Fibroblast of lung (primary cell): ENCODE measurements around the gene HSPBAP1. TPM values are rescaled to one million over a fixed set of nuclear protein-coding genes. Genes with fewer than 3 reads are reported as not detected.

Source experiments
- DNase-seq, 2 donors: peaks; one replicate each; pipeline versions ENCODE4 v3.0.0 to v3.0.0-alpha.2; 2010; ENCODE audit warnings: low read depth in 2 of 2
- H2AFZ ChIP-seq: 2 replicates; pipeline ENCODE4 v1.5.1; 2012; ENCODE audit warnings: low read length, control low read depth, inconsistent platforms
- H3K27ac ChIP-seq: 2 replicates; pipeline ENCODE4 v1.5.1; 2011; ENCODE audit warnings: low read length, control low read depth; ENCODE audit not compliant: insufficient read depth
- H3K27me3 ChIP-seq: 2 replicates; pipeline ENCODE4 v1.5.1; 2011; ENCODE audit warnings: mild to moderate bottlenecking, low read length; ENCODE audit not compliant: control insufficient read depth, insufficient read depth
- H3K36me3 ChIP-seq: 2 replicates; pipeline ENCODE4 v1.5.1; 2011; ENCODE audit warnings: low read length; ENCODE audit not compliant: control insufficient read depth, insufficient read depth
- H3K4me1 ChIP-seq: 2 replicates; pipeline ENCODE4 v1.5.1; 2011; ENCODE audit warnings: low read length; ENCODE audit not compliant: control insufficient read depth, insufficient read depth; ENCODE audit errors: extremely low read depth
- H3K4me2 ChIP-seq: 2 replicates; pipeline ENCODE4 v1.5.1; 2011; ENCODE audit warnings: low read length, control low read depth; ENCODE audit not compliant: insufficient read depth; ENCODE audit errors: extremely low read depth
- H3K4me3 ChIP-seq, 4 experiments: fragments of 200-600 bp in 1 of 4; sonication (generic) in 1 of 4; replicated peaks in 1 of 4; 2 replicates each; pipeline ENCODE4 v1.5.1; 2011 to 2016; ENCODE audit warnings: low read length in 4 of 4, low read depth in 3 of 4, mild to moderate bottlenecking in 3 of 4, control low read depth in 2 of 4, inconsistent platforms in 1 of 4, mixed read lengths in 1 of 4; ENCODE audit not compliant: insufficient read depth in 1 of 4; ENCODE audit errors: control extremely low read depth in 1 of 4
- H3K79me2 ChIP-seq: 2 replicates; pipeline ENCODE4 v1.5.1; 2012; ENCODE audit warnings: mild to moderate bottlenecking, low read length, inconsistent platforms; ENCODE audit not compliant: control insufficient read depth, insufficient read depth
- H3K9ac ChIP-seq: 2 replicates; pipeline ENCODE4 v1.5.1; 2011; ENCODE audit warnings: mild to moderate bottlenecking, low read length, control low read depth; ENCODE audit not compliant: insufficient read depth
- H3K9me3 ChIP-seq: 2 replicates; pipeline ENCODE4 v1.5.1; 2012; ENCODE audit warnings: low read depth, low read length; ENCODE audit not compliant: control insufficient read depth, insufficient read depth
- H4K20me1 ChIP-seq: 2 replicates; pipeline ENCODE4 v1.5.1; 2011; ENCODE audit warnings: low read length; ENCODE audit not compliant: control insufficient read depth, insufficient read depth; ENCODE audit errors: extremely low read depth
- CTCF ChIP-seq, 2 donors: IDR thresholded peaks in 1 of 2; conservative IDR thresholded peaks in 1 of 2; 1 replicate in 1 of 2; 2 replicates in 1 of 2; pipeline ENCODE4 v1.5.1; 2011 to 2012; ENCODE audit warnings: low read length in 2 of 2, control low read depth in 1 of 2, inconsistent platforms in 1 of 2, low read depth in 1 of 2, mild to moderate bottlenecking in 1 of 2
- EZH2 ChIP-seq: IDR thresholded peaks from 2 replicates; pipeline ENCODE4 v1.5.1; 2012; ENCODE audit warnings: low read length, control low read depth, mild to moderate bottlenecking; ENCODE audit errors: missing control alignments
- polyA plus RNA-seq, 2 donors: library from polyadenylated mRNA; depleted of rRNA in 1 of 2; stranded (reverse) in 1 of 2; unstranded in 1 of 2; fragments of >200 nt; gene quantifications; 2 replicates each; pipeline ENCODE4 v1.2.1, GENCODE V29; 2011 to 2012; ENCODE audit warnings: missing spikeins in 1 of 2
- total RNA-seq: library from RNA; depleted of rRNA; stranded (reverse); fragments of >200 nt; gene quantifications from 2 replicates; pipeline ENCODE4 v1.2.1, GENCODE V29; 2014

Gene HSPBAP1
- total and polyA plus RNA-seq, 2 donors (not counting 1 experiment from before 2014, with no cell fraction given), result 5.2 to 12.4 TPM

- Histone ChIP-seq H3K36me3 (peaks cover 6% of the 10 kb centered on the region), H3K27ac (no peak overlapping the region)
- TF ChIP-seq CTCF (conservative IDR thresholded peaks at IDR 0.05 in 1 of 2, IDR thresholded peaks at IDR 0.05 in 1 of 2; ENCODE audit: low read depth in 1 of 2, low read length in 2 of 2), result no peak
Measured at GRCh38 chr3:122695927-122696561, 97.6 kb downstream of the HSPBAP1 start.

GRCh38 chr3:122694966-122695365 is 98.7 kb downstream of the HSPBAP1 start:
- Histone ChIP-seq H2AFZ (no peak overlapping the region), H3K4me2 (no peak overlapping the region), H3K36me3 (peaks cover 2% of the 10 kb centered on the region), H4K20me1 (no peaks in the 10 kb centered on the region), H3K79me2 (no peaks in the 10 kb centered on the region), H3K4me3 (no peak overlapping the region), H3K9ac (no peak overlapping the region), H3K4me1 (no peaks in the 10 kb centered on the region), H3K27ac (no peak overlapping the region), H3K27me3 (no peaks in the 10 kb centered on the region), H3K9me3 (no peaks in the 10 kb centered on the region)
- TF ChIP-seq EZH2 (no peak), CTCF (conservative IDR thresholded peaks at IDR 0.05 in 1 of 2, IDR thresholded peaks at IDR 0.05 in 1 of 2; ENCODE audit: low read depth in 1 of 2, low read length in 2 of 2) (no peak)
- DNase-seq, result no peak

More at GRCh38 chr3:122695927-122696561, 97.6 kb downstream of the HSPBAP1 start:
- Histone ChIP-seq H4K20me1 (no peaks in the 10 kb centered on the region), H3K4me3 (no peak overlapping the region), H3K9me3 (no peaks in the 10 kb centered on the region), H3K4me1 (no peaks in the 10 kb centered on the region), H3K4me2 (no peak overlapping the region), H2AFZ (no peak overlapping the region), H3K27me3 (no peaks in the 10 kb centered on the region), H3K79me2 (no peaks in the 10 kb centered on the region), H3K9ac (no peak overlapping the region)
- DNase-seq, result no peak

GRCh38 chr3:122692674-122693073 is 101.0 kb downstream of the HSPBAP1 start:
- Histone ChIP-seq H3K9me3 (no peaks in the 10 kb centered on the region), H3K36me3 (peaks cover 1% of the 10 kb centered on the region)

More at GRCh38 chr3:122692674-122693073, 101.0 kb downstream of the HSPBAP1 start:
- H3K79me2 ChIP-seq, result no peaks in the 10 kb centered on the region
- H3K27ac ChIP-seq, result no peak overlapping the region
- TF ChIP-seq CTCF (conservative IDR thresholded peaks at IDR 0.05 in 1 of 2, IDR thresholded peaks at IDR 0.05 in 1 of 2; ENCODE audit: low read depth in 1 of 2, low read length in 2 of 2), result no peak
- no peak for TF ChIP-seq EZH2
- no peak overlapping the region for H2AFZ ChIP-seq
- H3K4me2 ChIP-seq, result no peak overlapping the region
- H3K27me3 ChIP-seq, result no peaks in the 10 kb centered on the region
- no peak for DNase-seq
- H3K9ac ChIP-seq, result no peak overlapping the region
- H3K4me3 ChIP-seq, result no peak overlapping the region
- no peaks in the 10 kb centered on the region for H4K20me1 ChIP-seq
- no peaks in the 10 kb centered on the region for H3K4me1 ChIP-seq
